WERI-Rb-1 (cell line): ENCODE results near the gene CCDC6.

Experiments used
- DNase-seq: peaks from one replicate; pipeline ENCODE4 v3.0.0-alpha.2; 2020
- H3K27ac ChIP-seq: fragments of 250-450 bp; sonication (Bioruptor Pico); 2 replicates; pipeline ENCODE4 v1.5.1; 2020; ENCODE audit warnings: mild to moderate bottlenecking, moderate library complexity
- H3K27me3 ChIP-seq: fragments of 250-450 bp; sonication (Bioruptor Pico); 2 replicates; pipeline ENCODE4 v1.5.1; 2021; ENCODE audit warnings: mild to moderate bottlenecking, low read depth, moderate library complexity; ENCODE audit not compliant: insufficient read depth, severe bottlenecking
- H3K36me3 ChIP-seq: fragments of 250-450 bp; sonication (Bioruptor Pico); 2 replicates; pipeline ENCODE4 v1.5.1; 2020; ENCODE audit warnings: mild to moderate bottlenecking, moderate library complexity
- H3K4me3 ChIP-seq: 2 replicates; pipeline ENCODE4 v1.5.1; 2011; ENCODE audit warnings: low read depth, mild to moderate bottlenecking, control low read depth, low read length
- H3K9me3 ChIP-seq: fragments of 250-450 bp; sonication (Bioruptor Pico); 2 replicates; pipeline ENCODE4 v1.5.1; 2021; ENCODE audit warnings: mild to moderate bottlenecking, moderate library complexity; ENCODE audit not compliant: severe bottlenecking
- TF ChIP-seq, protein P1 (sequence below): IDR thresholded peaks from 2 replicates; pipeline ENCODE4 v1.5.1; 2011; ENCODE audit warnings: low read depth, mild to moderate bottlenecking, control low read depth, inconsistent platforms, low read length

The CCDC6 gene

DNA sequence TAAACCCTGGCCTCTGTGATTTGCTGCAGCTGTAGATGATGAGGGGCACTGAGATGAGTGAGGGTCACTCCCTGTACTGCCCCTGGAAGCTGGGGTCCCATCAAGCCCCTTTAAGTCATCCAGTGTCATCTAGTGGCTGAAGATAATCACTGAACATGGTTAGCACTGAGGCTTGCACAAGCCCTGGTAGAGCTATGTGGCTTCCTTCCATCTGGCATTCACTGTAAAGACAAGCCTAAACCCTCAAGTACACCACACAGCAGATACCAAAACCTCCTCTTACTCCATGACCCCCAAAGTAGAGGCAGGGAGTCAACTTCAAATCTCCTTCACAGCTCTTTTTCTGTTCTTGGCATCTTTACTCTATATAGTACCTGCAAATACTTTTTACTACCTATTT lies 80.4 kb downstream of the CCDC6 start:
- Histone ChIP-seq H3K27me3 (no peaks in the 10 kb centered on the region), H3K36me3 (peaks cover 18% of the 10 kb centered on the region), H3K4me3 (no peak overlapping the region), H3K9me3 (no peaks in the 10 kb centered on the region), H3K27ac (no peak overlapping the region)
- no peak for DNase-seq
- TF ChIP-seq, protein P1, sequence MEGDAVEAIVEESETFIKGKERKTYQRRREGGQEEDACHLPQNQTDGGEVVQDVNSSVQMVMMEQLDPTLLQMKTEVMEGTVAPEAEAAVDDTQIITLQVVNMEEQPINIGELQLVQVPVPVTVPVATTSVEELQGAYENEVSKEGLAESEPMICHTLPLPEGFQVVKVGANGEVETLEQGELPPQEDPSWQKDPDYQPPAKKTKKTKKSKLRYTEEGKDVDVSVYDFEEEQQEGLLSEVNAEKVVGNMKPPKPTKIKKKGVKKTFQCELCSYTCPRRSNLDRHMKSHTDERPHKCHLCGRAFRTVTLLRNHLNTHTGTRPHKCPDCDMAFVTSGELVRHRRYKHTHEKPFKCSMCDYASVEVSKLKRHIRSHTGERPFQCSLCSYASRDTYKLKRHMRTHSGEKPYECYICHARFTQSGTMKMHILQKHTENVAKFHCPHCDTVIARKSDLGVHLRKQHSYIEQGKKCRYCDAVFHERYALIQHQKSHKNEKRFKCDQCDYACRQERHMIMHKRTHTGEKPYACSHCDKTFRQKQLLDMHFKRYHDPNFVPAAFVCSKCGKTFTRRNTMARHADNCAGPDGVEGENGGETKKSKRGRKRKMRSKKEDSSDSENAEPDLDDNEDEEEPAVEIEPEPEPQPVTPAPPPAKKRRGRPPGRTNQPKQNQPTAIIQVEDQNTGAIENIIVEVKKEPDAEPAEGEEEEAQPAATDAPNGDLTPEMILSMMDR: no peak

DNA sequence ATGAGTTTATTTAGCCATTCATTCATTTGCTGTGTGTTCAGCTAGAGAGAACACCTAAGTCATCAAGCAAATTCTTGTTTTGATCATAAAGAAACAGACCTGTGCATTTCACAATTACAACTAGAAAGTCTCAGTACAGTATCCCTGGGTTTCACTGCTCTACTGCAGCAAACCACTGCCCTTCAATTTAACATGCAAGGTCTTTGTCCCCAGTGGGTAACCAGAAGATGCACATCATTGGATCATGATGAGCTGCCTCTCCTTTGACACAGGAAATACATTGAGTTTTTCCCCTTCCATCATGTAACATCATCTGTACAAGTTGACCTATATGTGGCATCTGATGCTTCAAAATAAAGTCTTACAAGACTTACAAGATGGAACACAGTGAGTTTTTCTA lies 82.6 kb downstream of the CCDC6 start:
- H3K27ac ChIP-seq: no peak overlapping the region
- peaks cover 3% of the 10 kb centered on the region for H3K36me3 ChIP-seq
- H3K4me3 ChIP-seq: no peak overlapping the region
- H3K9me3 ChIP-seq: no peaks in the 10 kb centered on the region
- H3K27me3 ChIP-seq: no peaks in the 10 kb centered on the region
- DNase-seq: no peak
- TF ChIP-seq, protein P1: no peak

DNA sequence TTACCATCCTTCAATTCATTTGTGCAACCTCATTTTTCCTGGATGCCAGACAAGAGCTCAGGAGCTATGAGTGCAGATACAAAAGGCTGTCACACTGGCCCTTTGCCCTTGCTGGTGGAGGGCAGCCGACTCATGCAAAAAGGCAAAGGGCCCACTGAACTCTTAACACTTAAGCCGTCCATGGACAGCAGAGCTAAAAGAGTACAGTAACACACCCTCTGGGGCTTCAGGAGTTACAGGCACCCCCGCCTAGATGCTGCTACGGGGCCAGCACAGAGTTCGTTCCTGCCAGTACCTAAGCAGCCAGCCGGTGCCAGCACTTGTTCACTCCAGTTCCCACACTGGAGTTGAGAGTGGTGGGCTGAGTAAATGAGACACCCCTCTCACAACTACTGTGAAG lies 83.2 kb downstream of the CCDC6 start:
- no peak overlapping the region for H3K4me3 ChIP-seq
- no peak overlapping the region for H3K27ac ChIP-seq
- no peak for DNase-seq
- no peaks in the 10 kb centered on the region for H3K27me3 ChIP-seq
- H3K9me3 ChIP-seq: no peaks in the 10 kb centered on the region
- TF ChIP-seq, protein P1: no peak
- H3K36me3 ChIP-seq: peaks cover 7% of the 10 kb centered on the region

DNA sequence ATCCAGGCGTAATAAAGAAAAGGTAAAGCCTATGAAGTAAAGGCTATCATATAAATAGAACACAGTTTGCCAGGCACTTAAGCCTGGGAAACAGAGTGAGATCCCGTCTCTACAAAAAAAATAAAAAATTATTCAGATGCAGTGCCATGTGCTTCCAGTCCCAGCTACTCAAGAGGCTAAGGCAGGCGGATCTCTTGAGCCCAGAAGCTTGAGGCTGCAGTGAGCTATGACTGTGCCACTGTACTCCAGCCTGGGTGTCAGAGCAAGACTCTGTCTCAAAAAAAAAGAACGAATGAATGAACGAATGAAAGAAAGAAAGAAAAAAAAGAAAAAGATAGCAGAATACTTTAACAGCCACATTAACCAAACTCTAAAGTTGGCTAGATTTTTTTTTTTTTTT lies 85.9 kb downstream of the CCDC6 start:
- Histone ChIP-seq H3K27ac (no peak overlapping the region), H3K9me3 (no peaks in the 10 kb centered on the region), H3K36me3 (peaks cover 13% of the 10 kb centered on the region), H3K27me3 (no peaks in the 10 kb centered on the region), H3K4me3 (no peak overlapping the region)
- DNase-seq: no peak
- TF ChIP-seq, protein P1: no peak

DNA sequence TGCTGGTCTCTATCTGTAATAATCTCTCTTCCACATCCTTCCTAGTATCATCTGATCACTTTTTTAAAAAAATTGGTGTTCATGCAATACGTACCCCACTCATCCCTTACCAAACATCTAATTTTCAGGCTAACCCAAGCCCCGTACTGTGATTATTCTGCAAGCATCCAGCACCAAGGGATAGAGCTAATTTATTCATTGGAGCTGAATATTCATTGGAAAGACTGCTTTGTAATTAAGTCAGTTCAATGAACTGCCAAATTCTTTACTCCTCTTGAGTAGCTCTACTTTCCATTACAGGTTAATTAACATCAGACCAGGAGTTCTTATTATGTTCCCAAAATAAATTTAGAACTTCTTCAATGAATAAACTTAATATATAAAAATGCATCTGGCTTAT lies 86.7 kb downstream of the CCDC6 start:
- Histone ChIP-seq H3K27me3 (no peaks in the 10 kb centered on the region), H3K4me3 (no peak overlapping the region), H3K9me3 (no peaks in the 10 kb centered on the region), H3K36me3 (peaks cover 13% of the 10 kb centered on the region), H3K27ac (no peak overlapping the region)
- TF ChIP-seq, protein P1: no peak
- DNase-seq: no peak

DNA sequence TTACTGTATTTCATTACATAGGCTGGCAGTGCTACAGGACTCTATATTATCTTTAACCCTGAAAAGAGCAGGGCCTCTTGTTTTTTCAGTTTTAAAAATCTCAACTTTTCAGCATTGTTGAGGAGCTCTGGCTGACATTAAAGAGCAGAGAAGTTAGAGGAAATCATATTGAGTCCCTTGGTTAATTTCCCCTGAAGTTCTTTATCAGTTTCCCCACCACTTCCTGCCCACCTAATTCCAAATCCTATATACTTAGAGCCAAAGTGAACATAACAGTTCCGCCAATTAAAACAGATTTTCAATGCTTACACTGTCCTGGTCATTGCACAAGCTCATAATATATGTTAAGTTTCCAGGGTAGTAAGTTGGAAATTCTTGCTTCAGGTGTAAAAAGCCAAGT lies 87.1 kb downstream of the CCDC6 start:
- DNase-seq: no peak
- H3K4me3 ChIP-seq: no peak overlapping the region
- H3K27me3 ChIP-seq: no peaks in the 10 kb centered on the region
- no peak overlapping the region for H3K27ac ChIP-seq
- H3K9me3 ChIP-seq: no peaks in the 10 kb centered on the region
- peaks cover 15% of the 10 kb centered on the region for H3K36me3 ChIP-seq
- TF ChIP-seq, protein P1: no peak
